Osteoblast (primary cell): ENCODE measurements around the gene KCNQ1. TPM values are rescaled to one million over a fixed set of nuclear protein-coding genes. Genes with fewer than 3 reads are reported as not detected.

Source experiments
- DNase-seq: peaks from one replicate; pipeline ENCODE4 v3.0.0; 2011; ENCODE audit warnings: low spot score, mixed read lengths; ENCODE audit not compliant: insufficient read length; ENCODE audit errors: missing footprints
- H2AFZ ChIP-seq: 2 replicates; pipeline ENCODE4 v1.6.0; 2011; ENCODE audit warnings: mild to moderate bottlenecking, low read length
- H3K27ac ChIP-seq: 2 replicates; pipeline ENCODE4 v1.5.1; 2011; ENCODE audit warnings: mild to moderate bottlenecking, low read depth, low read length, moderate library complexity
- H3K27me3 ChIP-seq: 2 replicates; pipeline ENCODE4 v1.6.0; 2012; ENCODE audit warnings: mild to moderate bottlenecking, control low read depth, inconsistent platforms, low read length, moderate library complexity; ENCODE audit not compliant: insufficient read depth
- H3K36me3 ChIP-seq: 2 replicates; pipeline ENCODE4 v1.5.1; 2011; ENCODE audit warnings: mild to moderate bottlenecking, low read length, control low read depth, moderate library complexity; ENCODE audit not compliant: insufficient read depth
- H3K4me1 ChIP-seq: 2 replicates; pipeline ENCODE4 v1.5.1; 2011; ENCODE audit warnings: mild to moderate bottlenecking, low read length, control low read depth, moderate library complexity; ENCODE audit not compliant: insufficient read depth
- H3K4me2 ChIP-seq: 2 replicates; pipeline ENCODE4 v1.6.0; 2011; ENCODE audit warnings: mild to moderate bottlenecking, low read length; ENCODE audit not compliant: insufficient read depth
- H3K4me3 ChIP-seq: fragments of 200-600 bp; sonication (generic); 3 replicates; pipeline ENCODE4 v1.5.1; 2012; ENCODE audit warnings: mild to moderate bottlenecking, low read length, inconsistent platforms; ENCODE audit not compliant: insufficient read depth
- H3K79me2 ChIP-seq: 2 replicates; pipeline ENCODE4 v1.6.0; 2012; ENCODE audit warnings: mild to moderate bottlenecking, low read length, control low read depth, inconsistent platforms; ENCODE audit not compliant: insufficient read depth
- H3K9me3 ChIP-seq: 2 replicates; pipeline ENCODE4 v1.5.1; 2011; ENCODE audit warnings: low read depth, low read length, control low read depth
- H4K20me1 ChIP-seq: 2 replicates; pipeline ENCODE4 v1.6.0; 2012; ENCODE audit warnings: mild to moderate bottlenecking, low read length, control low read depth; ENCODE audit not compliant: insufficient read depth
- CTCF ChIP-seq: IDR thresholded peaks from 2 replicates; pipeline ENCODE4 v1.5.1; 2011; ENCODE audit warnings: mild to moderate bottlenecking, low read depth, low read length, moderate library complexity; ENCODE audit errors: extremely low read depth
- total RNA-seq: library from RNA; depleted of rRNA; stranded (reverse); fragments of >200 nt; gene quantifications from 2 replicates; pipeline ENCODE4 v1.2.3, GENCODE V29; 2012

Gene KCNQ1
- not detected in 2 replicates for total RNA-seq

GRCh38 chr11:2444821-2445745 lies at the start of gene KCNQ1:
TSS of gene KCNQ1 (plus strand) at chr11:2445008. CDS start at chr11:2445099, 91 bp downstream.
- Histone ChIP-seq H3K4me2 (no peak within 1 kb of the TSS), H3K4me3 (no peak within 1 kb of the TSS), H3K36me3 (no peaks in the 10 kb centered on the region), H4K20me1 (no peaks in the 10 kb centered on the region), H3K79me2 (no peaks in the 10 kb centered on the region), H3K4me1 (no peaks in the 10 kb centered on the region), H2AFZ (no peak within 1 kb of the TSS), H3K27ac (no peak within 1 kb of the TSS), H3K9me3 (no peaks in the 10 kb centered on the region), H3K27me3 (peaks cover 25% of the 10 kb centered on the region)
- no peak for TF ChIP-seq CTCF
- peak; percentile 90 for DNase-seq

- Histone ChIP-seq H3K79me2 (peaks cover 81% of the 10 kb centered on the region), H2AFZ (no peak overlapping the region), H3K36me3 (peaks cover 15% of the 10 kb centered on the region), H3K27me3 (no peaks in the 10 kb centered on the region), H3K4me1 (peaks cover 14% of the 10 kb centered on the region), H3K4me3 (no peak overlapping the region), H3K4me2 (no peak overlapping the region), H3K27ac (no peak overlapping the region), H3K9me3 (no peaks in the 10 kb centered on the region), H4K20me1 (peaks cover 23% of the 10 kb centered on the region)
- no peak for DNase-seq
- no peak for TF ChIP-seq CTCF
Observed at GRCh38 chr11:2395211-2395730, 49.5 kb upstream of the KCNQ1 start.

- peaks cover 78% of the 10 kb centered on the region for H3K79me2 ChIP-seq
- H4K20me1 ChIP-seq: peaks cover 19% of the 10 kb centered on the region
- no peaks in the 10 kb centered on the region for H3K27me3 ChIP-seq
- H3K4me3 ChIP-seq: no peak overlapping the region
- H3K9me3 ChIP-seq: no peaks in the 10 kb centered on the region
- peaks cover 15% of the 10 kb centered on the region for H3K36me3 ChIP-seq
- no peak for DNase-seq
- H3K4me2 ChIP-seq: no peak overlapping the region
- peaks cover 9% of the 10 kb centered on the region for H3K4me1 ChIP-seq
- H3K27ac ChIP-seq: no peak overlapping the region
- no peak overlapping the region for H2AFZ ChIP-seq
- no peak for TF ChIP-seq CTCF
Observed at GRCh38 chr11:2395856-2396255, 49.0 kb upstream of the KCNQ1 start.

- TF ChIP-seq CTCF: no peak
- Histone ChIP-seq H2AFZ (no peak overlapping the region), H3K4me2 (no peak overlapping the region)
Observed at GRCh38 chr11:2396471-2396870, 48.3 kb upstream of the KCNQ1 start.

More at GRCh38 chr11:2396471-2396870, 48.3 kb upstream of the KCNQ1 start:
- no peak overlapping the region for H3K27ac ChIP-seq
- no peak for DNase-seq
- H4K20me1 ChIP-seq: peaks cover 16% of the 10 kb centered on the region
- no peaks in the 10 kb centered on the region for H3K9me3 ChIP-seq
- H3K79me2 ChIP-seq: peaks cover 78% of the 10 kb centered on the region
- peaks cover 13% of the 10 kb centered on the region for H3K36me3 ChIP-seq
- peaks cover 12% of the 10 kb centered on the region for H3K4me1 ChIP-seq
- no peaks in the 10 kb centered on the region for H3K27me3 ChIP-seq
- no peak overlapping the region for H3K4me3 ChIP-seq
